ENCODE data around the gene RNU11.
"Not testable (repeated sequence)": the region's sequence is repeated elsewhere in the genome, so short reads cannot be mapped to it uniquely, and the experiment has no call there.

The RNU11 gene

DNA sequence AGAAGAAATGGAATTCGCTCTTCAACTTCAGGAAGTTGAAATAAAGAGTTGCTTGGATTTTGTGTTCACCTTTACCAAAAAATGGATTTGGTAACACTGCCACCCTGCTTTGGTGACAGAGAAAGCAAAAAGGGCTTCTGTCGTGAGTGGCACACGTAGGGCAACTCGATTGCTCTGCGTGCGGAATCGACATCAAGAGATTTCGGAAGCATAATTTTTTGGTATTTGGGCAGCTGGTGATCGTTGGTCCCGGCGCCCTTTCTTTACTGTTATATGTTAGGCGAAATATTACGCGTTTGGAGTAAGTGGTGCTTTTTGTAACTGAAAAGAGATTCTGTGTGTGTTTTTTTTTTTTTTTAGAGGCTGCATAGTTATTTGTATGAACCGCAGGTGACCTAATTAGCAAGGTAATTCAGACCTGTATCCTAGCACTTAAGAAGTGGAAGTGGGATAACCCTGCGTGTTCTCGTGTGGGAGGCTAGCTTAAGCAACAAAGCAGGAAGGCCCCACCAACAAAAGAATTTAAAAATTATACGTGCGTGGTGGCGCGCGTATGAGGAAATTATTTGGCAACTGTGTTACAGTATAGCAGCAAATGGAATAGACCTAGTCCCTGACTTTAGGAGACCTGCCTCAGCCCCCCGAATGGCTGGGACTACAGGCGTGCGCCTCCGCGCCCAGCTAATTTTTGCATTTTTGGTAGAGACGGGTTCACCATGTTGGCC is at the start of gene RNU11:
Gene RNU11 (plus strand): TSS at position 127 of the 725 bp plus-strand sequence.
- DNase-seq = peak; percentile 99

DNA sequence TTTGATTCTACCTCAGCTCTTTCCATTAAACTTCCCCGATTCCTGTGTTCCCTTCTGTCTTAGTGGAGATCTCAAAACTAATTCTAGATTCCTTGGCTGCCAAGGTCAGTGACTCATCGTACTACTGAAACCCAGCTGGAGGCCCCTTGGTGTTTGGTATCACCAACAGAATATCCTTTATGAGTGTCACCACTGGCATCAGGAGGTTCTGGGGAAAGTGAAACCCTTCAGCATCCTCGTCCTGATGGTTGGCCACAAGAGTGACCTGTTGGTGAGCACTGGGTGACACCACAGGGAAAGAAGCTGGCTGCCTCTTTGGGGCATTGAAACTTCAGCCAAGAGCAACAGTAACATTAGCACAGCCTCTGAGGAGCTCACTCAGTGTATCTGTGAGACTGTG is 46.7 kb upstream of the RNU11 start:
- no peak for DNase-seq

DNA sequence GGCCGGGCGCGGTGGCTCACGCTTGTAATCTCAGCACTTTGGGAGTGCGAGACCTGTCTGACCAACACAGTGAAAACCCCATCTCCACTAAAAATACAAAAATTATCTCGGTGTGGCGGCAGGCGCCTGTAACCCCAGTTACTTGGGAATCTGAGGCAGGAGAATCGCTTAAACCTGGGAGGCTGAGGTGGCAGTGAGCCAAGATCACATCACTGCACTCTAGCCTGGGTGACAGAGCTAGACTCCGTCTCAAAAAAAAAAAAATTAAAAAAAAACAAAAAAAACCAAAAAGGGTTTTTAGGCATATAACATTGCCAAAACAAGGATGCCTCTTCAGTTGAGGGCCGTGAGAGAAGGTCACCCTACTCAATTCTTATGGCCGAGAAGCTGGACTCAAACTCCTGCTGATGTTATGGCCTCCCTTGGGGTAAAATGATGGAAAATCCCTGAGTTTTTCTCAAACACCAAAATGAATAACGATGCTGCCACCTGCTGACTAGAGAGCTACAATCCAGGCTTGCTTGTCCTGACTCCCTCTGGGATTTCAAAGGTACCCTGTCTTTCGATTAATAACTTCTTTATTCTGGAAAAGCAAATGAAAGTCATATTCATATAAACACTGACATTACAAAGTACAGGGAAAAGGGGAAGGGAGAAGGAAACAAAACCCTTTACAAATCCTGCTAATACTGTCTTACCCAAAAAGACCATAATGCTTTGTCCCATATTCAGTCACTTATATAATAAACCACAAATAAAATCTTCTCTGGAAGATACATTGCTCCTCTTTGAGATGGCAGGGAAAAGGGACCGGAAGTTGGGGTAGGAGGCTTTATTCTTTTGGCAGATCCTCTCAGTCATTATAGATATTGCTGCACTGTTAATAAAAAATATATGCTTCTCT is 45.6 kb upstream of the RNU11 start:
- peak; percentile 40 for DNase-seq

GRCh38 chr1:28604411-28604810 is 44.0 kb upstream of the RNU11 start:
- no peak for DNase-seq

- no peak for DNase-seq
Observed at GRCh38 chr1:28604962-28605361, 43.4 kb upstream of the RNU11 start.

DNA sequence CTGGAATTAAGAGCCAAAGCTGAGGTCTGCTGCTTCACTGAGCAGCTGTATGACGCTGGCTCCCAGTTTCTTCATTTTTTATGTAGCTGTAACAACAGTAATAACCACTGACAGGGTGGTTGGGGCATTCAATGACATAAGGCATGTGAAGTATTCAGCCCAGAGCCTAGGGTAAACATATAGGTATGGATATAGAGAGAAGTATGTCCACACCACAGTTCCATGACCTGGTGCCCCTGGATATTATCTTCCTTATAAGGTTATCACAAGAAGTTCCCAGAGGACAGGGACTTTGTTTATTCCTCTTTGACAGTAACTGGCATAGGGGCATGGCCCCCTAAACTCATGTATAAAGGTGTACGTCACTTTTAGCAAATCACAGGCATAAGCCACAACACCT is 41.6 kb upstream of the RNU11 start:
- no peak for DNase-seq

GRCh38 chr1:28613175-28613574 is 35.2 kb upstream of the RNU11 start:
- no peak for DNase-seq

- DNase-seq = no peak
Observed at GRCh38 chr1:28631713-28632112, 16.7 kb upstream of the RNU11 start.

DNA sequence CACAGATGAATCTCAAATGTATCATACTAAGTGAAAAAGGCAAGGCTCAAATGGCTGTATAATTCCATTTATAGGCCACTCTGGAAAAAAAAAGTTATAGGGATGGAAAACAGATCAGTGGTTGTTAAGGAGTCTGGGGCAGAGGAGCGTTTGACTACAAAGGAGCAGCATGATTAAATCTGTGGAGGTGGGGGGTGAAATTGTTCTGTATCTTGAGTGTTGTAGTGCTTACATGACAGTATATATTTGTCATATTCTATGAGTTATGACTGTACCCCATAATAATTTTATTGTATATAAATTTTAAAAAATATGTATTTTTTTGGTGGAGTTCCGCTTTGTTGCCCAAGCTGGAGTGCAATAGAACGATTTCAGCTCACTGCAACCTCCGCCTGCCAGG is 15.8 kb upstream of the RNU11 start:
- DNase-seq = no peak

DNA sequence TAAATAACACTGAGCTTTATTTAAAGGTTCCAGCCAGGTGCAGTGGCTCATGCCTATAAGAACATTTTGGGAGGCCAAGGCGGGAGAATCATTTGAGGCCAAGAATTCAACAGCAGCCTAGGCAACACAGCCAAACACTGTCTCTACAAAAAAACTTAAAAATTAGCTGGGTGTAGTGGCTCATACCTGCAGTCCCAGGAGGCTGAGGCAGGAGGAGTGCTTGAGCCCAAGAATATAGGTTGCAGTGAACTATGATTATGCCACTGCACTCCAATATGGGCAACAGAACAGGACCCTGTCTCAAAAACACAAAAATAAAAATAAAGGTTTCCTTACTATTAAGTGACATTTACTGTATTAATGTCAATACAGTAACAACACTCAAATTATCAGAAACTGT is 7.6 kb upstream of the RNU11 start:
- no peak for DNase-seq

DNA sequence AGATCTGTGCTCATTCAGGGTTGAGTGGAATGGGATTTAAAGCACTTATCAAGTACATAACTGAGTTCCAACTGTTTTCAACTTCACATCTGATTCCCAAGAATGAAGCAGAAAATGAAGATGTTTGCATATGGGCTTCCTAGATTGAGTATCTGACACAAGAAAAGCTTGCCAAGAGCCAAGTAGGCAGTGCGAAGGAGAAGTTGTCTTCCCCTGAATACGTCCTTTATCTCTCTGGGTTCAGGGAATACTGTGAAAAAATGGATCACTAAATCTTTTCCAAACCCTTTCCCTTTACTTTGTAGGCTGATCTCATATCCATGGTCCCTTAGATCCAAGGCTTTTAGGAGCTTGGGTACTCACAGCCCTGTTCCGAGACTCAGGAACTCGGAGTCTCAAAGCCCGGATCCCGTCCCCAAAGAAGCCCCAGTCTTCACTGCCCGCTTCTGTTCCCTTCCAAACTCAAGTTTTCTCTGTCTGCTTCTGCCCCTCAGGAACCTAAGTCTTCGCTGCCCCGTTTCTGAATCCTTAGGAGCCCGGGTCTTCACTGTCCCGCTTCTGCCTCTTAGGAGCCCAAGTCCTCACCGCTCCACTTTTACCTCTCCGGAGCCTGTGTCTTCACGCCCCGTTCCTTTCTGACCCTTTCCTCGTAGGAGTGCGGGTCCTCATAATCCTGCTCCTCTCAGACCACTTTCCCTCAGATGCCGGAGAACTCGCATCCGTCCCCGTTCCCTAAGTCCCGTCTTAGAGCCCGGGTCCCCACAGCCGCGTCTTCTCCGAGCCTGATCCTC is 6.1 kb upstream of the RNU11 start:
- peak; percentile 18 for DNase-seq

DNA sequence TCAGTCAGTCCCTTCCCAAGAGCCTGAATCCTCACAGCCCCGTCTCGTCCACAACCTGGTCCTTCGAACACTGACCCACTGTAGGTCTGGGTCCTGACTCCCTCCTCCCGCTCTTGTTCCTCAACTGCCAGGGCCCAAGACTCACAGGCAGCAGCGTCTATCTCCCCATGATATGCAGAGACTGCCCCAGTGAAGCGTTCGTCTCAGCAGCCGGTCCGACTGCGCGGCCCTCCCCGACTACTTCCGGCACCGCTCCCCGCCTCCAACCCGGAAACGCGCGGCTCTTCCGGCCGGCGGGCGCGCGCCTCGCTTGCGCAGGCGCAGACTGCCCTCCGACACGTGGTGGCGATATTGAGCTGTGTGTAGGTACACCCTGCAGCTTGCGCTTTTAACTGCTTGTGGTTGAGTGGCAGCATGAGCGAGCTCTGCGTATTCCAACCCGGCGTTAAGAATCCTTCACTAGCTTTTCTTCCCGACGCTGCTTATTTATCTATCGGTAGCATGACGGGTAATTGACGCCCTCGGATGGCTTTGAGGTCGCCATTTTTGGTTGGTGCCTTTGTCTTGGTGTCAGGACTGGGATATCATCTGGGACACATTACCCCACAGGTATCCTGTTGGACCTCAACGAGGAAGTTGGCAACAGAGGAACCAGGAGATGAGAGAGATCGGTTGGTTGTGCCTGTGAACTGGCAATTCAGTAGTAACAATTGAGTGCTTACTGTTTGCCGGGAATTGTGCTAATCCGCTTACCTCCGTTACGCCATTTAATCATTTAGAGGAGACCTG is 5.4 kb upstream of the RNU11 start, which contains the start of gene TAF12:
Gene TAF12 (minus strand): TSS at position 221 of the 789 bp plus-strand sequence. CDS start 20,986 bp downstream, outside the sequence.
- DNase-seq = peak; percentile 95

DNA sequence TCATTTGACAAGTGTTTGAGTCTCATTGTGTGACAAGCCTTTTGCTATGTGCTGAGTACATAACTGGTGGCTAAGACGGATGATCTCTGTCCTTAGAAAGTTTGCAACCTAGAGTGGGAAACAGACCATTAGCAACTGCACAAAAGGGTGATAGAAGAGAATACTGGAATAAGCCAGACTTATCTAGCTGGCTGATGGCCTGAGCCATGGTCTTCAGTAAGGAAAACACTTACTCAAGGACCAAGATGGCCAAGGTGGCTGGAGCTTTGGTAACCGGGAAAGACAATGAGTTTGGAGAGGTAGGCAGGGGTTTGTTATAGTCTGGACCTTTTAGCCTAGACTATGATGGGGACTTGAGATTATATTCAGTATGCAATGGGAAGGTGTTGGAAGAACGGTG is 3.9 kb upstream of the RNU11 start:
- no peak for DNase-seq

DNA sequence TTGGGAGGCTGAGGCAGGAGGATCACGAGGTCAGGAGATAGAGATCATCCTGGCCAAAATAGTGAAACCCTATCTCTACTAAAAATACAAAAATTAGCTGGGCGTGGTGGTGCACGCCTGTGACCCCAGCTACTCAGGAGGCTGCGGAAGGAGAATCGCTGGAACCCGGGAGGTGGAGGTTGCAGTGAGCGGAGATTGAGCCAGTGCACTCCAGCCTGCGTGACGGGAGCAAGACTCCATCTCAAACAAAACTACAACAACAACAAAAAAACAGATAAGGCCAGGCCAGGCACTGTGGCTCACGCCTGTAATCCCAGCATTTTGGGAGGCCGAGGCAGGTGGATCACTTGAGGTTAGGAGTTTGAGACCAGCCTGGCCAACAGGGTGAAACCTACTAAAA is 3.0 kb upstream of the RNU11 start:
- DNase-seq = not testable (repeated sequence)

- DNase-seq = no peak
Observed at GRCh38 chr1:28646040-28646439, 2.4 kb upstream of the RNU11 start.

DNA sequence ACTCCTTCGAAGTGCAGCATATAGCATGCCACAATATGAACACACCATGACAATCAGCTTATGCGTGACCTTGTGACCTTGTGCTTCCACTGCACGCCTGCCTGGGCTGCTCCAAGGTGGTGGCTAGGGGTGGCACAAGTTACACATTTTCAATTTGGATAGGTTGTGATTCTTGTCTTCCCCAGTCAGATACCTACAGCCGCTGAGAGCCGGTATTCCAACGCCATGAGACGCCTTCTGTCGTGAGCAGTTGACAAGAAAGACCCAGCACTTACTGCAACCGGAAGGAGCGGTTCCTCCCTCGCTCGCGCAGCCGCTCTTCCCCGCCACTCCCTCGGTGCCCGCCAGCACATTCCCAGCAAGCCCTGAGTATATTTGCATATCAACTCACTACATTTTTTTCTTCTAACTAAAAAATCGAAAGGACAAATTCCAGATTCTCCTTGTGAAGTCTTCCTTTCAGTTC is 359 bp upstream of the RNU11 start:
- peak; percentile 96 for DNase-seq

GRCh38 chr1:28653063-28653462 is 4.7 kb downstream of the RNU11 start:
- not testable (repeated sequence) for DNase-seq

DNA sequence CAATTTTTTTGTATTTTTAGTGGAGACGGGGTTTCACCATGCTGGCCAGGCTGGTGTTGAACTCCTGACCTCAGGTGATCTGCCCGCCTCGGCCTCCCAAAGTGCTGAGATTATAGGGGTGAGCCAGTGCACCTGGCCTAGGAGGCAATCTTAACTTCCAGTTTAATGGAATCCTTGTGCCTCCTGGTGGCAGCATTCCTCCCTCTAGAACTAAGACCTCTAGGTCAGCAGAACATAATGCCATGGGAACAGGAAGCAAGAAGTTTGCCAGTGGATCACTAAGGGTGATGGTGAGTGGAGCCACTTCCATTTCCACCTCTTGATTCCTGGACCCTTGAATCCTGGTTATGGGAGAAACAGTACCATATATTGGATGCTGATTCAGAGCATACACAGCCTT is 5.5 kb downstream of the RNU11 start:
- DNase-seq = not testable (repeated sequence)

GRCh38 chr1:28655448-28656311 is 7.3 kb downstream of the RNU11 start:
- DNase-seq = not testable (repeated sequence)

DNA sequence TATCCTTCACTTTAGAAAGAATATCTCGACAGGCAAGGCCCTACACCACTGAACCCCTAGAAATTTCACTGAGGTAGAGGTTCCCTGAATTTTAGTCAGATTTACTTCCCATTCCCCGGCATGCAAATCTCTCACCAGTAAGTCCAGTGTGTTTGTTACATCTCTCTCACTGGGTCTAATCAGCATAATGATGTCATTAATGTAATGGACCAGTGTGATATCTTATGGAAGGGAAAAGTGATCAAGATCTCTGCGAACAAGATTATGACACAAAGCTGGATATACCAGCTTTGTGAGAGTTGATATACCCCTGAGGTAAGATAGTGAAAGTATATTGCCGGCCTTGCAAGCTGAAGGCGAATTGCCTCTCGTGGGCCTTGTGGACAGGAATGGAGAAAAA is 7.9 kb downstream of the RNU11 start:
- no peak for DNase-seq

DNA sequence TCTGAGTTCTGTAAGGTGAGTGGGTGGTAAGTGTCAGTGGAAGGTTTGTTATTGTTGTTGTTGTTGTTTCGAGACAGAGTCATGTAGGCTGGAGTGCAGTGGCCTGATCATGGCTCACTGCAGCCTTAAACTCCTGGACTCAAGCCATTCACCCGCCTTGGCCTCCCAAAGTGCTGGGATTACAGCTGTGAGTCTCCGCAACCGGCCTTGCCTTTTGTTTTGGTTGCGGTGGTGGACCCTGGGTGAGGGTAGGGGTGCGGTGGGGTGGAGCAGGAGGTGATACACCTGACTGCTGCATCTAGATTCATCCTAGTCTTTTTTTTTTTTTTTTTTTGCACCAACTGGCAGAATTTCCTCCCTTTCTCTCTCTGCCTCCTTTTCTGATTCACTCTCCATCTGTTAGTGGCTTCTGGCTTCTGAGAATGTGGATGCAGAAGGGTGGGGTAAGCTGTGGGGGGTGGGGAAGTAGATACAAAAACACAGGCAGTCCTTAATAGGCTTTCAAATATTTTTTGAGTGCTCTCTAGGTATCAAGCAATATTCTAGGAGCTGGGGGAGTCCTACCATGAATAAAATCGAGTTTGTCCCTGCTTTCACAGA is 15.6 kb downstream of the RNU11 start:
- DNase-seq = no peak

All from DMS79 treated with DMSO at 0.1 percent for 48 hours (cell line).